Islet of Langerhans (tissue), 1 donor: ENCODE data around the gene CEP350.
"Not testable (repeated sequence)": the region's sequence is repeated elsewhere in the genome, so short reads cannot be mapped to it uniquely, and the experiment has no call there.

ENCODE experiments used
- FAIRE-seq: peaks from one replicate; lab custom pipeline; 2011; peaks lifted over from hg19 to GRCh38; lab: Jason Lieb, UNC

CEP350 gene

DNA sequence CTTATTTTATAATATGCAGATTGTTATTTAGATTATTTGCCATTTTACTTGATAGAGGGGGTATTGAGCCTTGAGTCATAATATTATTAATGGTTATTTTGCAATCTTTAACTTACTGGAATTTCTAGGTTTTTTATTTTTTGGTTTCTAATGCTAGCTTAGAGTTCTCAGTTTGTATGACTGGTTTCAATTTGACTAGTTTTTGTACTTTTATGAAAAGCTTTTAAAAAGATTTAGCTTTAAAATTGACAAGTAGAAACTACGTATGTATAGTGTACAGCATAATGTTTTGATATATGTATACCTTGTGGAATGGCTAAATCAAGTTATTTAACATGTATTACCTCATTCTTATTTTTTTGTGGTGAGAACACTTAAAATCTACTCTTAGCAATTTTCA is 41.5 kb downstream of the CEP350 start:
- FAIRE-seq: no peak

- FAIRE-seq: no peak
These were observed 46.0 kb downstream of the CEP350 start for GRCh38 chr1:180000575-180000974.

- FAIRE-seq: no peak
These were observed 47.8 kb downstream of the CEP350 start for GRCh38 chr1:180002437-180002836.

- no peak for FAIRE-seq
These were observed 48.6 kb downstream of the CEP350 start for GRCh38 chr1:180003026-180003695.

- not testable (repeated sequence) for FAIRE-seq
These were observed 52.2 kb downstream of the CEP350 start for GRCh38 chr1:180006762-180007161.

GRCh38 chr1:180020017-180020416 is 65.4 kb downstream of the CEP350 start:
- FAIRE-seq: no peak

DNA sequence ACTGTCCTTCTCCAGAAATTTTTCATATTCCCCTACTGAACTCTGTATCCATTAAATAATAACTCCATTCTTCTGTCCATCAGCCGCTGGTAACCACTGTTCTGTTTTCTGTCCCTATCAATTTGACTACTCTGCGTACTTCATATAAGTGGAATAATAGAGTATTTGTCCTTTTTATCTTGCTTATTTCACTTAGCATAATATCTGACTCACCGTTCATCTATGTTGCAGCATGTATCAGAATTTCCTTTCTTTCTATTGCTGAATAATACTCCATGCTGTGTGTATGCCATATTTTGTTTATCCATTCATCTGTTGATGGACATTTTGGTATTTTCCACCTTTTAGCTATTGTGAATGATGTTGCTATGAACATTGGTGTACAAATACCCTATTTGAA is 71.9 kb downstream of the CEP350 start:
- no peak for FAIRE-seq

- no peak for FAIRE-seq
These were observed 73.4 kb downstream of the CEP350 start for GRCh38 chr1:180027949-180028445.

GRCh38 chr1:180028864-180029263 is 74.3 kb downstream of the CEP350 start:
- no peak for FAIRE-seq

GRCh38 chr1:180029524-180030135 is 75.0 kb downstream of the CEP350 start:
- FAIRE-seq: no peak

GRCh38 chr1:180031664-180032063 is 77.1 kb downstream of the CEP350 start:
- FAIRE-seq: no peak

DNA sequence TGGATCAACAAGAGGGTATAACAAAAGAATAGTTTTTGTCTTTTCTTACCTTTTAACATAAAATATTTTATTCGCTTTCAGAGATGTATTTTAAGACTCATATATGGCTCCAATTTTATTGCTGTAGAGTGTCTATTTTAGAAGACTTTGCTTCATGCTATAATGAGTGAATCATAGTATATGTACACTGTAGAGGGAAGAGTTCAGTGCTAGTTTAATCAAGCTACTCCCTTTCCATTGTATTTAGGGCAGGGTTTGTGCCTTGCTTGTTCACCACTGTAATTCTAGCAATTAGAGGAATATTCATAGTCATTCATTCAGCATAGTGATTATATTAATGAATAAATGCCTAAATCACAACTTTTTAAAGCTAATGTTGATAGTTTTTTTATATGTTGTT is 78.8 kb downstream of the CEP350 start:
- no peak for FAIRE-seq

DNA sequence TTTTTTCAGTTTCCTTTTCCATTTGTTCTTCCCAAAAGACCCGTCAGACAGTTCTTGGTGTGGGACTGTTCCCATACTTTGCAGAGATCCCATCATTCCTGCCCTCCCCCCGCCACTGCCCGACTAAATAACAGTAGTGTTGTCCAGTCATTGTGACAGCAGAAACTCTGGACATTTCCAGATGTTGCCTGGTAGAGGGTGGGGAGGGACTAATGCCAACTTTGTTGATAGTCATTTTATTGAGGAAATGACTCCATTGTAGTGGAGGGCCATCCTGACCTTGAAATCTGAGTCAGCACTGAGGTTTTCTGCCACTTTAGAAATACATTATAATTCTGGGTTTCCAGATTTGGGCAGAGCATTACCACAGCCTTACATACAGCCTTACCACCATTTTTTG is 85.4 kb downstream of the CEP350 start:
- no peak for FAIRE-seq

DNA sequence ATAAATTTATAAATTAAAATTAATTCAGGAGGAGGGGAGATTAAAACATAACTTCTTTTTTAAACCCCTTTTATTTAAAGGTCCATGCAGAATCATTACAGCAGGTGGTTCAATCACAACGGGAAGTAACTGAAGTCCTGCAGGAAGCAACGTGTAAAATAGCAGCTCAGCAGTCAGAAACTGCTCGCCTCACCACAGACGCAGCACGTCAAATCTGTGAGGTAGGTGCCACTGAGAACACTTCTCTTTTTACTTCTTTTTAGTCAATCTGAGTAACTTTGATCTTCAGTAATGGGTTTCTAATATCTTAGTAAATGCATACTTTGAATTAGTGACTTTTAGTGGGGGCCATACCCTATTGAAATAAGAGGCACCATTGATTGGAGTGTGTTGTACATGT is 87.0 kb downstream of the CEP350 start:
- no peak for FAIRE-seq

- no peak for FAIRE-seq
These were observed 88.5 kb downstream of the CEP350 start for GRCh38 chr1:180042988-180043622.

GRCh38 chr1:180043785-180044184 is 89.2 kb downstream of the CEP350 start:
- FAIRE-seq: no peak

GRCh38 chr1:180046674-180047073 is 92.1 kb downstream of the CEP350 start:
- FAIRE-seq: no peak

DNA sequence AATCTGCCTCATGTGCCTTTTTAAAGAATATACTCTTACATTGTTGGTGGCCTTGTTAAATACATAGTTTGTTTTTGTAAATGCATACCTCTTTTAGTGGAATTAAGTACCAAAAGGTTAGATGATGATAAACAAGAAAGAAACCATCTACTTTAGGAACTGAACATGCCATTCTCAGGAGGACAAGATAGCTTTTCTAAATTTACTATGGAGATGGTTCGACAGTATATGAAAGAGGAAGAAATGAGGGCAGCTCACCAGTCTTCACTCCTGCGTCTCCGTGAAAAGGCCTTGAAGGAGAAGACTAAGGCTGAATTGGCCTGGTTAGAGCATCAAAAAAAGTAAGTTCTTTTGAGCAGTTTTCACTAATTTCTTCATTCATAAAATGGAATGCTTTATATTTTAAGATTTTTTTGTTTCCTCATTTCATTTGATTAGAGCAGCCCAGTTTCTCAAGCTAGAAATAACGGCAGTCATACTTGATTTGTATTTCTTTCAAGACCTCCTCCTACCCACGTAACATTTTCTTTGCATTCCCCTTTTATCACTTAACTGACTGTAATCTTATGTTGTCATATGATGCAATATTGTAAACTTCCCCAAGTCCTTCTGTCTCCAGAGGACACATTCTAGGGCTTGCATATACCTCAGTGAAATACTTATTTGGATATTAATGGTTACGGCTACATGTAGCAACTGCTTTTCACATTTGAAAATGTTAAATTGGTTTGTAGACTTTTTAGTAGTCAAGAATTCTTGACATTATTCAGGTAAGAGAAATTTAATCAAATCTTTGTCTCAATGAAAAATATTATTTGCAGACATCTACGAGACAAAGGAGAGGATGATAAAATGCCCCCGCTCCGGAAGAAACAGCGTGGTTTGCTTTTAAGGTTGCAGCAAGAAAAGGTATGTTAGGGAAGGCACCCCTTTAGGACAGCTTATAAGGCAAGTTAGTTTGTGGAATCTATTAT is 99.3 kb downstream of the CEP350 start:
- no peak for FAIRE-seq

DNA sequence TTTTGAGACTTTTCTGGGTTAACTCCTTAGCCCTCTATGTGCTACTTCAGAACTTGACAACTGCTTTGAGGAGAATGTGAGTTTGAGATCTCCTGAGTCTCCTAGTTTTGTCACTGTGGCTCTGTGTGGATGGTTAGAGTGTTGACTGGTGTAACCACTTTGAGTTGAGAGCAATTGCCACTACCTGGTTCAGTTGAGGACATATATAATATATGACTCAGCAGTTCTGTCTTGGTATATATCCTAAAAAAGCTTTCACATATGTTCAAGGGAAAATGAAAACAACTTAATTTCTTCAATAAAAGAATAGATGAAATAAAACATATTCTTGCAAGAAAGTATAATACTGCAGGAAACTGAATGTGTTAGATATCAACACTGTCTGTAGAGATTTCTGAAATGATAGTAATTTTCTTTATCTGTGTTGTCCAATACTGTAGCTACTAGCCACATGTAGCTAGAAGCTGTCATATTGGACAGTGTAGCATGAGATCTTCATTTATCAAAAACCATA is 103.3 kb downstream of the CEP350 start:
- no peak for FAIRE-seq

GRCh38 chr1:180061019-180061418 is 106.4 kb downstream of the CEP350 start:
- FAIRE-seq: no peak

GRCh38 chr1:180062452-180062971 is 107.9 kb downstream of the CEP350 start:
- FAIRE-seq: no peak

- no peak for FAIRE-seq
These were observed 110.8 kb downstream of the CEP350 start for GRCh38 chr1:180065408-180065807.
